HG03442 (cell line): Measurements from ENCODE around the gene VEZT.
"Not testable (repeated sequence)": the region's sequence is repeated elsewhere in the genome, so short reads cannot be mapped to it uniquely, and the experiment has no call there.

Source experiments
- ATAC-seq: cut with Tn5 transposase; IDR thresholded peaks from one replicate; pipeline ENCODE4 v1.9.1; 2021; ENCODE audit warnings: mild to moderate bottlenecking, moderate library complexity; ENCODE audit not compliant: unreplicated experiment

Gene VEZT, protein sequence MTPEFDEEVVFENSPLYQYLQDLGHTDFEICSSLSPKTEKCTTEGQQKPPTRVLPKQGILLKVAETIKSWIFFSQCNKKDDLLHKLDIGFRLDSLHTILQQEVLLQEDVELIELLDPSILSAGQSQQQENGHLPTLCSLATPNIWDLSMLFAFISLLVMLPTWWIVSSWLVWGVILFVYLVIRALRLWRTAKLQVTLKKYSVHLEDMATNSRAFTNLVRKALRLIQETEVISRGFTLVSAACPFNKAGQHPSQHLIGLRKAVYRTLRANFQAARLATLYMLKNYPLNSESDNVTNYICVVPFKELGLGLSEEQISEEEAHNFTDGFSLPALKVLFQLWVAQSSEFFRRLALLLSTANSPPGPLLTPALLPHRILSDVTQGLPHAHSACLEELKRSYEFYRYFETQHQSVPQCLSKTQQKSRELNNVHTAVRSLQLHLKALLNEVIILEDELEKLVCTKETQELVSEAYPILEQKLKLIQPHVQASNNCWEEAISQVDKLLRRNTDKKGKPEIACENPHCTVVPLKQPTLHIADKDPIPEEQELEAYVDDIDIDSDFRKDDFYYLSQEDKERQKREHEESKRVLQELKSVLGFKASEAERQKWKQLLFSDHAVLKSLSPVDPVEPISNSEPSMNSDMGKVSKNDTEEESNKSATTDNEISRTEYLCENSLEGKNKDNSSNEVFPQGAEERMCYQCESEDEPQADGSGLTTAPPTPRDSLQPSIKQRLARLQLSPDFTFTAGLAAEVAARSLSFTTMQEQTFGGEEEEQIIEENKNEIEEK

DNA sequence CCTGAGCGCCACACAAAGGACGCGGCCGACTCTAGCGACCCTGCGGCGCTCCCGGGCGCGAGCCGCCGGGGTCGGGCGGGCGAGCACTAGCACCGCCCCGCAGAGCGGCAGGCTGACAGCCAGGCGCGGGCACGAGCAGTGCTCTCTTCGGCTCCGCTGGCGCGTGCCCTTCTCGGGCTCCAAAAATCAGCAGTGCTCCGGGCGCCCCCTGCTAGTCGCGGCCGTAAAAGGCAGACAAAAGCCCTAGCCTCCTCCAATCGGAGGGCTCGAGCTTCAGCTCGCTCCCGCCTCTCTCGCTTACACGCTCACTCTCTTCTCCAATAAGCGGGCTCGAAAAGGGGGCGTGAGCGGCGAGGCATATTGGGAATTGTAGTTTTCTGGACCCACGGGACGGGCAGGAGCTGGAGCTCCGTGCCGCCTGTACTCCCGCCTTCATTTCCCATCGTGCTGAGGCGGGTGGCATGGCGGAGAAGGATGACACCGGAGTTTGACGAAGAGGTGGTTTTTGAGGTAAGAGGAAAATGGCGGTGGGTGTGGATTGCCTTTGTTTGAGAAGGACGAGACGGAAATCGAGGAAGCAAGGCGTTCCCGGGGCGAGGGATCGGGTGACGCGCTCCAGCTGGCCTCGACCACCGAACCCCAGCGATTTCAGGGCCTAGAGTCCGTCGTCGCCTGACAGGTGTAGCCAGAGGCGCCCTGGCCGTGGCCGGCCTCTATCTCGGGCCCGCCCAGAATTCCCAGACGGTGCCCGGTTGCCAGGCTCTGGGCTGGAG lies at the start of gene VEZT, which contains the start of gene FGD6:
Gene VEZT (plus strand): TSS at position 431 of the 773 bp plus-strand sequence. CDS start 44 bp downstream, at position 475.
Gene FGD6 (minus strand): TSS at position 91 of the 773 bp plus-strand sequence. CDS start 227 bp downstream, outside the sequence.
- ATAC-seq = peak; percentile 94

DNA sequence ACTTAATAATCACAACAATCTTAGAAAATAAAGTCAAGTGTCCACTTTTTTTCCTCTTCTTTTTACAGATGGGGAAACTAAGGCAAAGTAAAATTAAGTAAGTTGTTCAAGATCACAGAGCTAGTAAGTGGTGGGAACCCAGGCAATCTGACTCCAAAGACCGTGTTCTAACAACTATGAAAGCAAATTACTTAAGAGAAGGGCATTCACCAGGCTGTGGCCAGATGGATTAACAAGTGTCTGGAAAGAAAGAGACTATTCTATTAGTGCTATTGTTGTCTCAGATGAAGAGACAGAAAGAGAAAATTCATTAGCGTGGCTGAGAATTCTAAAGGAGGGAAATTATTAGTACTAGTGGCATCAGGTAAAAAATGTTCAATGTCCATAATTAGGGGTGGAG lies 48.9 kb upstream of the VEZT start:
- no peak for ATAC-seq

DNA sequence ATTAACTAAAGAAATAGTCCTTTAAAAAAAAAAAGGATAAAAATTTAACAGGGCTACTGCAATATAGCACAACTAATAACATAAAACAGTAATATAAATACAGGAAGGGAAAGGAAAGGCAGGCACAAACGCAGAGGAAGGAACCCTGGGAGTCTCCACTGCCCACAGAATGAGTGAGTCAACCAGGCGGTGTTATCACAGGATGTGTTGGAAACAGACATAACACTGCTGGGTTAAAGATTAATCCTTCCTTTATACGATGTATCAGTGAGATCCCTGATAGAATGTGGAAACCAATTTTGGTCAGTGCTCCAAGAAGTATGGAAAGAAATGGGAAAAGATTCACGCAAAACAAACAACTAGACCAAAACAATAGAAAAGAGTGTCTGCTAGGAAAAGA lies 48.2 kb upstream of the VEZT start:
- no peak for ATAC-seq

DNA sequence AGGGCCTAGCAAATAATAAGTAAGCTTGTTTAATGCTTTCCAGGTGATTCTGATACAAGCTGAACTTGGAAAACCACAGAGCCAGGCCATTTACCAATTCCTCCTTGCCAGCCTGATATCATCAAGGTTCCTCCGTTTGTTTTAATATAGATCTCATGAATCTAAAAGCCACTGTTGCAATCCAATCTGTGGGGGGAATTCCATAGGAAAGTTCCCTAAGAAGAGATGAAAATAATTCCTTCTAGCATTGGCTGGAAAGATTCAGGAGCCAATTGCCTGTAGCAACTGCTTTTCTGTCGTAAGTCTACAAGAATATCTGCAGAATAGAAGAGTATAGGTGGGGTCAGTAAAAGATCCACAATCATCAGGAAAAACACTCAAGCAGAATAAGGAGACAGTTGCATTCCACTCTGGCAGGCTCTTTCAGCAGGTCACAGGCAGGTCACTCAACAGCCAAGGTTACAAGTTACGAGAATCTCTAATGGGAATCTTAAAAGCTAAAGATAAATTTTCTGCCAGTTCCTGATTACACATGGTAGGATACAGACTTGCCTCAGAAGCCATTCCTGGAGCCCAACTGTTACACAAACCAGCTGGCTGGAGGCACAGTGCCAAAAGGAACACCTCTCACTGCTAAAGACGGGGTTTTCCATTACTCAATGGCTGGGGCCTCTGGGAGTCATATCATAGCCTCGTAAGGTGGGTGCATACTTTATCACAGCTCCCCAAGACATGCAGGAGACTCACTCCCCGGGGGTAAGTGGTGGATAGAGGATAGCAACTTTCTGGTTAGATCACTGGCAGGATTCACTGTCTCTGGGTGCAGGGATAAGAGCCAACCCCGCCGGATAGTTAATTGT lies 44.0 kb upstream of the VEZT start:
- no peak for ATAC-seq

DNA sequence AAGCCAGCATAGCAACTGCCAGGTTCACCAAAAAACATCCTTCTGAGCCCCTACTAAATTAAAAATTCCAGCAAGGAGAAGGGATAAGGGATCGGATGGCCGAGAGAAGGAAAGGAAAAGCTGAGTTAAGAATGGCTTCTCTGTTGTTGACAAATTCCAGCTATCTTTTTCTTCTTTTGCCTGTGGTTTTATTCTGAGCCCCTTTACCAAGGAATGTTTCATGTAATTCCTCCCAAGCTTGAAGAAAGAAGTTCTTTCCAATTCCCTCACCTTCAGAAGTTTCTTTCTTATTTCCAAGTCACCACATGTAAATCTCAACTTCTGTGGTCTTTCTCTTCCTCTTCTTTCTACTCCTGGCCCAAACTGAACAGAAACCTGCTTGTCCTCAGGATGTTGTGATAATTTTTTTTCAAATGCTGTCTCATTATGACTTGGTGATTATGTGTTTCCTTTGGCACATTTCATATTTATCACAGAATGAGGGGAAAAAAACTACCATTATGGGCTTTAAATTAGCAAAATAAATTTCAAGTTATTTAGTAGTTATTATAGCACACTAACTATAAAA lies 40.3 kb upstream of the VEZT start:
- no peak for ATAC-seq

DNA sequence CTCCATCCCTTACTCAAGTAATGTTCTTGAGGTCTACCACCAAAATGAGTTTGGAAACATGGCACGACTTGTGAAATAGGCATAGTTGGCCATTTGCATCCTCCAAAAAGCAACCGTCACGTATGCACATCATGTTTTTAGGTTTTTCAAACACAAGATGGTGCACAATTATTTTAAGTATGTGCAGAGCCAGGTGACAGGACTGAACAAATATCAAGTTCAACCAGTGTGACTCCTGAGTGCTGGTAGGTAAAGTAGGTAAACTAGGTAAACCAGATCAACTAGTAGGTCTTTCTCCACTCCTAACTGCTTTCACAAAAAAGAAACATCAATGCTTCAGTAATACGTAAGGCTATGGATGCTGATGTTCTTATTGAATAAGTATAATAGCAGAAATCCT lies 39.5 kb upstream of the VEZT start:
- ATAC-seq = no peak

DNA sequence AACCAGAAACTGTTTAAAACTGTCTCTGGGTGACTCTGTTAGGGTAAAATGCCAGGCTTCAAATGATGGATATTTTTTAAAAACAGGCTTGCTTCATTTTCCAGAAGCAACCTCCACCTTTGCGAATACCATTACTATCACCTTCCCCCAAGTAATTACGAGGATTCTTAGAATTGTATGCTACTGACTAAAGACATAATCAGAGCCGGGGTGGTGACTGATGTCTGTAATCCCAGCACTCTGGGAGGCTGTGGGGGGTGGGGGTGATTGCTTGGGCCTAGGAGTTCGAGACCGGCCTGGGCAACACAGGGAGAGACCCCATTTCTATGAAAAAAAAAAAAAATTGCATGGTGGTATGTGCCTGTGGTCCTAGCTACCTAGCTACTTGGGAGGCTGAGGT lies 38.6 kb upstream of the VEZT start:
- no peak for ATAC-seq

DNA sequence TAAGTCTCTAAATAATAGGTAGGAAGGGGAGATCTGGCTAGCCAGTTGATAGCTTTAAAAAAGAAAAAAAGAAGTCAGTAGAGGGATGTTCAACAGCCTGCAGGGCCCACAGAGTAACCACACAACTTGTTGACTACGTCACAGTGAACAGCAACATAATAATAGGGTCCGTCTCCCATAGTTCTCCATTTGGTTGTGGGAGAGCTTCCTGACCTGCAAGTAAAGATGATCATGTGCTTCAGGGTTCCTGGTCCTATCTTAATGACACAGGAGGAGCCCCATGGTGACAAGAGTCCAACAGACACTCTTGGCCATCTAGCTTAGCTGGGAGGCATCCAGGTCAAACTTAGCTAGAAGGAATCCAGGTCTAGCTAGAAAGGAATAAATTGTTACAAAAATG lies 36.5 kb upstream of the VEZT start:
- no peak for ATAC-seq

DNA sequence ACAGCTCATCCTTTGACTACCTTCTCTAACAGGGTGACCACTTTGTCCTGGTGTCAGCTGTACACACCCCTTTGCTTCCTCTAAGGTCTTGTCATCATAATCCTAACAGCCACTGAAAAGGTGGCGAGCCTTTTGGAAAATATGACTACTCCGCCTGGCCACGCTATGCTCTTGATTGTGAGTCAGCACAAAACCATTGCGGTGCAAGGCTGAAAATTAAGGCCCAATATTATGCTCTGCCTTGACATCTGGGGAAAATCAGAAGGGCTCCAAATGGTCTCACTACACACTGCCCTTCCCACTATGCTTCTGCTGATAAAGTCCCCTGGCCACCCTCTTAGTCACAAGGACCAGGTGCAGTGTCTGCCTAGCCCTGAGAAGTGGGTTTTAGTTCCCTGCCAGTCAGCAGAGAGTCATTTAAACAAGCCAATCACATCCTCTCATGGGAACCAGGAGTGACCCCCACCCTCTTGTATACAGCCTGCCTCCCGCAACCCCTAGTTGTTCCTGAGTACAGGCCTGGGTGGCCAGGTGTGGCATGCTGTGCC lies 34.7 kb upstream of the VEZT start:
- ATAC-seq = no peak

DNA sequence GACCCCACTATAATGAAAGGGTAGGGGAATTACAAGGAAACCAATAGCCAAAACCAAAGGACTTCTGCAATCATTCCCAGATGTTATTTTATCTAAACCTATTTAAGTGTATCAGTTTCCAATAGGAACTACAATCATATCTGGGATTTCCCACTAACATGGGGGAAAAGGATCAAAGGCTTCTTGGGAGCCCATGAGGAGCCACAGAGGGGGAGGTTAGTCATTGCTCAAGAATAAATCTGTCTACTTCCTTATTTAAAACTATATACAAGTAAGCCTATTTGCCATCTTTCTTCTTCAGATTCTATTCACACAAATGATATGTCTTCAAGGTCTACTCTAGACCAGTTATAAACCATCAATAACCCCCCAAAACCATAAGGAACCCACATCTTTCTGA lies 33.5 kb upstream of the VEZT start:
- no peak for ATAC-seq

DNA sequence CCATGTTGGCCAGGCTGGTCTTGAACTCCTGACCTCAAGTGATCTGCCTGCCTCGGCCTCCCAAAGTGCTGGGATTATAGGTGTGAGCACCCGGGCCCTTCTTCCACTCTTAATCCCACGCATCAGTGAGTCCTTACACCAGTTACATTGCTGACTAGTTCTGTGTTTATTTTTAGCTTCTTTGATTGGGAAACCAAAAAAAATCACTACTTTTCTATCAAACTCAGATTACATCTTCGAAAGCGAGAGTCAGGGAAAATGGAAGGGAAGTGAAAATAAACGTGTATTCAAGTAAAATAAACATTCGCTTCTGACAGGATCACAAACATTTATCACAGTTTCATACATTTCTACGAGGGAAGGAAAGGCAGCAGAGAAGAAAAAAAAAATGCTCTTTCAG lies 32.5 kb upstream of the VEZT start:
- no peak for ATAC-seq

DNA sequence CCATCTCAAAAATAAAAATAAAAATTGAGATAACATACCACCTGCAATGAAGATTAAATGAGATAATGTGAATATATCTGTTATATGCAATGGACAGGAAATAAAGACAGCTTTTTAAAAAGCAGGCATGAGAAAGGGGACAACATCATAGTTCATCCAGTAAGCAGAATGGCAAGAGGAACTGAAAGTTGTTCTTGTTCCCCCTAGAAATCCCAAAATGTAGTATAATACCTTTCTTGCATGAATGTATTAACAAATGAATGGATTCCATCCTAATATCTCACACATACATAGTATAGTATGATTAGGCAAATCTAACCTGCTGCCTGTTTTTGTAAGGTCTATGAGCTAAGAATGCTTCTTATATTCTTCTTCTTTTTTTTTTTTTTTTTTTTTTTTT lies 31.8 kb upstream of the VEZT start:
- ATAC-seq = no peak

DNA sequence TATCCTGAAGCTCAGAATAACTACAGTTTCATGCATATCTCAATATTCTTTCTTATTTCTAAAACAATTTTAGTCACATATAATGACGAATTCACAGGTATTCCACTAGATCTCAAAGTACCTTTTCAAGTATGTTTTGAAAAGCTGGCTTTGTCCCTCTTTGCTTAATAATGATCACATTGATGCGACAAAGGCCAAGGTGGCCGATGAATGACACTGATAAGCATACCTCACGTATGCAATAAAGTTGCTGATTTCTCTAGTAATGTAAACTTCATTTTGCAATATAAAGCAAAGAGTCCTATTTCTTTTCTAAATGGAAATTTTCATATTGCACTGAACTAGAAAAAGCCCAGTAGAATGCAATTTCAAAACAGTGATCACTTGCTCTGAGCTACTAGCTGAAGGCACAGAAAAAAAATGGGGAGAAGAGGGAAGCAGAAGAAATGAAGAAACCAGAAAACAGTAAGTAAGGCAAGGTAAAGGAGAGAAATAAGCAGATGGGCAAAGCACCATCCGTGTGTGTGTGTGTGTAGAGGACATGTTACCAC lies 29.7 kb upstream of the VEZT start:
- no peak for ATAC-seq

DNA sequence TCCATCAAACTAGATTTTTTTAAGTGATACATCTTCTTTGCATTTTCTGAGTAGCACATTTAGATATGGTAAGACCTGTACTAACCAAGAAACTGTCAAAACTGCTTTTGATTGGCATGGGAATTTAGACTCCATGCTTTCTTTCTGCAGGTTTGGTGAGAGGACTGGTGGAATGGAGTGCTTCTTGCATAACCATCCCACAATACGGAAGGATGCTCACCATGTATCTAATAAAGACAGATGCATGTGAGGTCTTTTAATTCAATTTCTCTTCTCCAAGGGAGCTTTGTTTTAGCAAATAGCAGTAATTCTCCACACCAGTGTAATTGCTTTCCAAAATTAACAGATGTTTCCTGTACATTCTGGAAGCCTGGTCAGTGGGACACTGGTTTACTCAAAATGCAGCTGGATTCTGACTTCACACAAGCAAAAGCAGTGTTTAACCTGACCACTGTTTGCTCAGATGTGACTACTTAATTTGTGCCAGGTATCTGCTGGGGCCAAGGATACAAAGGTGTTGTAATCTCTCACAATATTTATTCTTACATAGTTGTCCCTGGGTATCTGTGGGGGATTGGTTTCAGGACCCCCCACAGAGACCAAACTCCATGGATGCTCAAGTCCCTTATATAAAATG lies 26.4 kb upstream of the VEZT start:
- ATAC-seq = no peak

DNA sequence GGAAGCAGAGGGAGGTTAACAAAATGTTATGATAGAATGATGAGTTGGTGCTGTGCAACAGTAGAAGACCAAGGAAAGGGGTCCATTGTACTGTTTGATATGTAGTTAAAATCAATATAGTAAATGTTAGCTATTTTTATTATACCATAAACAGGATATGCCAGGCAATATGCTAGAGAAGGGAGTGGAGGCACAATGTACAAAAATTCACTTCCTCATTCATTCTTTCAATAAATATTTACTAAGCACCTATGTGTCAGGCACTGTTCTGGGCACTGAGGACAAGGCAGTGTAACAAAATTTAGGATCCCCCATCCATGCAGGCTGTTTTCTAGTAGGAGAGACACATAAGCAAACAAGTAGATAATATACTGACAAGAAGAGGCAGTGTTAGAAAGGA lies 25.3 kb upstream of the VEZT start:
- ATAC-seq = no peak

DNA sequence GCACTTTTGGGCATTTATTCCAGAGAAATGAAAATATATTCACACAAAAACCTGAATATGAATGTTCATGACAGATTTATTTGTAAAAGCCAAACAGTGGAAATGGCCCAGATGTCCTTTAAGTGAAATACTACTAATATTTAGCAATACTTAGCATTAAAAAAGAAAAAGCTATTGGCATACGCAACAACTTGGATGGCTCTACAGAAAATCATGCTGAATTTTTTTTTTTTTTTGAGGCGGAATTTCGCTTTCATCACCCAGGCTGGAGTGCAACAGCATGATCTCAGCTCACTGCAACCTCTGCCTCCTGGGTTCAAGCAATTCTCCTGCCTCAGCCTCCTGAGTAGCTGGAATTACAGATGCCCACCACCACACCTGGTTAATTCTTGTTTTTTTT lies 24.5 kb upstream of the VEZT start:
- no peak for ATAC-seq

DNA sequence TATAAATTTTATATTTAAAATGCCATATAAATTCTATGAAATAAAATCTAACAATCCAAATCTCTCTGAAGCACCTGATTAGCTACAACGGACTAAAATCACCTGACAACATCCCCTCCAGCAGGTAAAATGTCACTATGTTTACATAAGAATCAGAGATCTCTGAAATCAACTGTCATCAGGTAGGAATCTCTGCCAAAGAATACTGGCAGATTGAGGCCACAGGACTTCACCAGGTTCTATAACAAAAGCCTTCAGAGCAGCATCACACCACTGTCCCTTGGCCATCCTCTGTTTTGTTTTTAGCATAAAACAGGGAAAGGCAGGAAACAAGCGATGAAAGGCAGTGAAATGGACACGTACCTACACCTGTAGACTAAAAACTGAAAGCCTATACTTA lies 22.5 kb upstream of the VEZT start:
- no peak for ATAC-seq

DNA sequence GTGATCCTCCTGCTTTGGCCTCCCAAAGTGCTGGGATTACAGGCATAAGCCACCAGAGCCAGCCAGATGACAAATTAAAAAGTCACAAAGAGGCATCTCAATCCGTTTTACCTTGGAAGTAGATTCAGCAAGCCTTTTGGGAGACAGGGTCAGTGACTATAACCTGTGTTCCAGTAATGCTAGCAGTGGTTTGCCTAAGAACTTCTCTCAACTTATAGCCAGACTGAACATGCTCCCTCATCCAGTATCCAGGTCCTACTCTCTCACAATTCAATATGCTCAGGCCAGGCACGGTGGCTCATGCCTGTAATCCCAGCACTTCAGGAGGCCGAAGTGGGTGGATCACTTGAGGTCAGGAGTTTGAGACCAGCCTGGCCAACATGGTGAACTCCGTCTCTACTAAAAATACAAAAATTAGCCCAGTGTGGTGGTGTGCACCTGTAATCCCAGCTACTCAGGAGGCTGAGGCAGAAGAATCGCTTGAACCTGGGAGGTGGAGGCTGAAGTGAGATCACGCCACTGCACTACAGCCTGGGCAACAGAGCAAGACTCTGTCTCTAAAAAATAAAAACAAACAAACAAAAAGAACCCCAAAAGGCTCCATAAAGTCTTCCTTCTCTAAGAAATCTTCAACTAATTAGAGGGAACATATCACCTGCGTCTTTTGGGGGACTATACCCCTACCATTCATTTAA lies 20.6 kb upstream of the VEZT start:
- not testable (repeated sequence) for ATAC-seq
